Neural cell (in vitro differentiated cells): ENCODE data around the gene OSM. TPM values are rescaled to one million over a fixed set of nuclear protein-coding genes. Genes with fewer than 3 reads are reported as not detected.

Source experiments
- H2AFZ ChIP-seq: fragments of 200-600, 300-800 bp; sonication (generic), shearing (Covaris generic); 2 replicates; pipeline ENCODE4 v1.6.0; 2014; ENCODE audit warnings: low read depth, mild to moderate bottlenecking, antibody characterized with exemption, low read length, moderate library complexity
- H3F3A ChIP-seq: fragments of 200-600 bp; shearing (Covaris generic); 2 replicates; pipeline ENCODE4 v1.6.1; 2016; ENCODE audit warnings: mild to moderate bottlenecking, moderate library complexity, mixed read lengths, antibody characterized with exemption, low read length; ENCODE audit not compliant: insufficient read depth, poor library complexity, severe bottlenecking
- H3K27ac ChIP-seq: fragments of 200-600, 300-800 bp; sonication (generic), shearing (Covaris generic); 2 replicates; pipeline ENCODE4 v1.5.1; 2014; ENCODE audit warnings: mild to moderate bottlenecking, low read length, moderate library complexity
- H3K27me3 ChIP-seq: fragments of 300-800, 200-600 bp; sonication (generic), shearing (Covaris generic); 2 replicates; pipeline ENCODE4 v1.6.0; 2014; ENCODE audit warnings: mild to moderate bottlenecking, low read depth, low read length, moderate library complexity; ENCODE audit not compliant: insufficient read depth
- H3K36me3 ChIP-seq: fragments of 300-800, 200-600 bp; sonication (generic), shearing (Covaris generic); 2 replicates; pipeline ENCODE4 v1.5.1; 2014; ENCODE audit warnings: mild to moderate bottlenecking, antibody characterized with exemption, low read length, moderate library complexity; ENCODE audit not compliant: insufficient read depth
- H3K4me2 ChIP-seq: fragments of 300-800, 200-600 bp; sonication (generic), shearing (Covaris generic); 2 replicates; pipeline ENCODE4 v1.6.0; 2014; ENCODE audit warnings: mild to moderate bottlenecking, low read length
- H3K4me3 ChIP-seq: fragments of 300-800, 200-600 bp; sonication (generic), shearing (Covaris generic); 2 replicates; pipeline ENCODE4 v1.5.1; 2014; ENCODE audit warnings: mild to moderate bottlenecking, low read length, moderate library complexity
- H3K79me2 ChIP-seq: fragments of 200-600 bp; shearing (Covaris generic); replicated peaks from 2 replicates; pipeline ENCODE4 v1.6.0; 2014; ENCODE audit warnings: mild to moderate bottlenecking, low read length, moderate library complexity; ENCODE audit not compliant: insufficient read depth
- H3K9ac ChIP-seq: fragments of 300-800, 200-600 bp; sonication (generic), shearing (Covaris generic); 2 replicates; pipeline ENCODE4 v1.6.1; 2016; ENCODE audit warnings: mild to moderate bottlenecking, low read length, mixed read lengths
- H3K9me2 ChIP-seq: fragments of 200-600 bp; shearing (Covaris generic); 2 replicates; pipeline ENCODE4 v1.6.1; 2016; ENCODE audit warnings: mild to moderate bottlenecking, low read length, mixed read lengths; ENCODE audit not compliant: insufficient read depth
- H3K9me3 ChIP-seq: fragments of 200-600, 300-800 bp; sonication (generic), shearing (Covaris generic); 2 replicates; pipeline ENCODE4 v1.6.1; 2016; ENCODE audit warnings: mild to moderate bottlenecking, mixed run types, low read length, moderate library complexity, mixed read lengths
- H4K20me1 ChIP-seq: fragments of 200-600 bp; shearing (Covaris generic); 2 replicates; pipeline ENCODE4 v1.6.1; 2016; ENCODE audit warnings: mild to moderate bottlenecking, mixed run types; ENCODE audit not compliant: insufficient read depth
- CTCF ChIP-seq: fragments of 450-650 bp; IDR thresholded peaks from 2 replicates; pipeline ENCODE4 v1.5.1; 2014; ENCODE audit warnings: antibody characterized with exemption, mild to moderate bottlenecking, moderate library complexity; ENCODE audit not compliant: poor library complexity, severe bottlenecking
- EP300 ChIP-seq: fragments of 450-650 bp; conservative IDR thresholded peaks from 2 replicates; pipeline ENCODE4 v1.6.1; 2014; ENCODE audit warnings: antibody characterized with exemption, mild to moderate bottlenecking, moderate library complexity; ENCODE audit not compliant: poor library complexity, severe bottlenecking
- EZH2 ChIP-seq: fragments of 200-600, 300-800 bp; shearing (Covaris generic), sonication (generic); IDR thresholded peaks from 2 replicates; pipeline ENCODE4 v1.6.1; 2014; ENCODE audit warnings: antibody characterized with exemption, low read length, borderline replicate concordance, mild to moderate bottlenecking; ENCODE audit not compliant: insufficient read depth, poor library complexity, severe bottlenecking
- MXI1 ChIP-seq: fragments of 450-650 bp; conservative IDR thresholded peaks from 2 replicates; pipeline ENCODE4 v1.6.1; 2014; ENCODE audit warnings: antibody characterized with exemption, mild to moderate bottlenecking; ENCODE audit not compliant: poor library complexity, severe bottlenecking
- POLR2AphosphoS5 ChIP-seq: IDR thresholded peaks from 2 replicates; pipeline ENCODE4 v1.6.1; 2012
- RAD21 ChIP-seq: fragments of 450-650 bp; conservative IDR thresholded peaks from 2 replicates; pipeline ENCODE4 v1.6.1; 2014; ENCODE audit warnings: antibody characterized with exemption, mild to moderate bottlenecking, moderate library complexity
- SMC3 ChIP-seq: fragments of 450-650 bp; conservative IDR thresholded peaks from 2 replicates; pipeline ENCODE4 v1.6.1; 2014; ENCODE audit warnings: antibody characterized with exemption, mild to moderate bottlenecking, moderate library complexity; ENCODE audit not compliant: poor library complexity
- TAF1 ChIP-seq: IDR thresholded peaks from 2 replicates; pipeline ENCODE4 v1.6.1; 2012; ENCODE audit warnings: low read depth
- polyA plus RNA-seq: library from polyadenylated mRNA; depleted of rRNA; stranded (reverse); fragments of >200 nt; gene quantifications from 2 replicates; pipeline ENCODE4 v1.2.3, GENCODE V29; 2014
- TF ChIP-seq, protein P1 (sequence below): IDR thresholded peaks from 2 replicates; pipeline ENCODE4 v1.6.1; 2012; ENCODE audit warnings: borderline replicate concordance

Gene OSM
- polyA plus RNA-seq, 1 donor from 2014 or later, result not detected

DNA sequence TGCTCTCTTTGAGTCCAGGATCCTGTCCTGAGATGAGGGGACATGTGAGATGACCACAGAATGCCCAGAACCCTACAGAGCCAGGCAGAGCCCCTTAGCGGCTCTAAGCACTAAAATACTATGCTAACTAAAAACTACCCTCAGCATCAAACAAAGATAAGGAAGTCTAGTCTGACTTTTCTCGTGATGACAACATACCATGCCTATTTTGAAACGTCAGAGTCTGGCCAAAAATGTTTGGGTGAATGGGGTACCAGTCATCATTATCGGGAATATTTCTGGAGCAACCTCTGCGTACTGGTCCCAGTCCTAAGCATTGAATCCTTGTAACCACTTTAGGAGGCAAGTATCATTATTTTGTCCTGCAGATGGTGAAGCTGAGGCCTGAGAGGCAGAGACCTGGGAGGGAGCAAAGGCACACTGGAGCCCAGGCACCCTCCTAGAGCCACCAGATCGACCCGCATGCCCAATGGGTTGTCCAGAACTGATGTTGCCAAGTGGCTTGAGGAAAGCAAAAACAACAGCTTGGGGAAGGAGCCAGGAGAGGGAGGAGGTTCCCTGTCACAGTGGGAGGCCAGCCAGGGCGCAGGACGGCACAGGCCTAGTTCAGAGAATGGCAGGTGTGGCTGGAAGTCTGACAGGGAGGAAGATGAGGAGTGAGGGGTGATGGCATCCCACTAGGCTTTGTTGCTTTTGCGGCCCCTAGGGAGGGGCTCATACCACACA is 7.2 kb upstream of the OSM start:
- Histone ChIP-seq H4K20me1 (no peaks in the 10 kb centered on the region), H3K4me2 (no peak overlapping the region), H2AFZ (no peak overlapping the region), H3K36me3 (no peaks in the 10 kb centered on the region), H3K27ac (no peak overlapping the region), H3K9ac (no peak overlapping the region), H3K4me3 (no peak overlapping the region), H3K9me3 (no peaks in the 10 kb centered on the region), H3K27me3 (no peaks in the 10 kb centered on the region), H3K9me2 (no peaks in the 10 kb centered on the region), H3K79me2 (no peaks in the 10 kb centered on the region), H3F3A (no peaks in the 10 kb centered on the region)
- TF ChIP-seq CTCF (no peak), SMC3 (no peak)

GRCh38 chr22:30272781-30273601 is 6.3 kb upstream of the OSM start:
- Histone ChIP-seq H3K9ac (no peak overlapping the region), H3K36me3 (no peaks in the 10 kb centered on the region), H3K9me3 (no peaks in the 10 kb centered on the region), H2AFZ (no peak overlapping the region), H3K79me2 (no peaks in the 10 kb centered on the region), H3F3A (no peaks in the 10 kb centered on the region), H4K20me1 (no peaks in the 10 kb centered on the region), H3K9me2 (no peaks in the 10 kb centered on the region), H3K4me2 (no peak overlapping the region), H3K27ac (no peak overlapping the region), H3K4me3 (no peak overlapping the region), H3K27me3 (no peaks in the 10 kb centered on the region)
- TF ChIP-seq EZH2 (no peak), POLR2AphosphoS5 (no peak), CTCF (no peak), EP300 (no peak), RAD21 (no peak), MXI1 (no peak), SMC3 (no peak), TAF1 (no peak)
- TF ChIP-seq, protein P1, sequence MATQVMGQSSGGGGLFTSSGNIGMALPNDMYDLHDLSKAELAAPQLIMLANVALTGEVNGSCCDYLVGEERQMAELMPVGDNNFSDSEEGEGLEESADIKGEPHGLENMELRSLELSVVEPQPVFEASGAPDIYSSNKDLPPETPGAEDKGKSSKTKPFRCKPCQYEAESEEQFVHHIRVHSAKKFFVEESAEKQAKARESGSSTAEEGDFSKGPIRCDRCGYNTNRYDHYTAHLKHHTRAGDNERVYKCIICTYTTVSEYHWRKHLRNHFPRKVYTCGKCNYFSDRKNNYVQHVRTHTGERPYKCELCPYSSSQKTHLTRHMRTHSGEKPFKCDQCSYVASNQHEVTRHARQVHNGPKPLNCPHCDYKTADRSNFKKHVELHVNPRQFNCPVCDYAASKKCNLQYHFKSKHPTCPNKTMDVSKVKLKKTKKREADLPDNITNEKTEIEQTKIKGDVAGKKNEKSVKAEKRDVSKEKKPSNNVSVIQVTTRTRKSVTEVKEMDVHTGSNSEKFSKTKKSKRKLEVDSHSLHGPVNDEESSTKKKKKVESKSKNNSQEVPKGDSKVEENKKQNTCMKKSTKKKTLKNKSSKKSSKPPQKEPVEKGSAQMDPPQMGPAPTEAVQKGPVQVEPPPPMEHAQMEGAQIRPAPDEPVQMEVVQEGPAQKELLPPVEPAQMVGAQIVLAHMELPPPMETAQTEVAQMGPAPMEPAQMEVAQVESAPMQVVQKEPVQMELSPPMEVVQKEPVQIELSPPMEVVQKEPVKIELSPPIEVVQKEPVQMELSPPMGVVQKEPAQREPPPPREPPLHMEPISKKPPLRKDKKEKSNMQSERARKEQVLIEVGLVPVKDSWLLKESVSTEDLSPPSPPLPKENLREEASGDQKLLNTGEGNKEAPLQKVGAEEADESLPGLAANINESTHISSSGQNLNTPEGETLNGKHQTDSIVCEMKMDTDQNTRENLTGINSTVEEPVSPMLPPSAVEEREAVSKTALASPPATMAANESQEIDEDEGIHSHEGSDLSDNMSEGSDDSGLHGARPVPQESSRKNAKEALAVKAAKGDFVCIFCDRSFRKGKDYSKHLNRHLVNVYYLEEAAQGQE, result no peak
